Activated T-cell treated with anti-CD3 and anti-CD28 coated beads, Interleukin-2, amount 50 U/mL, for 48 hours (primary cell): ENCODE results near the gene KLRC4.
"Not testable (repeated sequence)": the region's sequence is repeated elsewhere in the genome, so short reads cannot be mapped to it uniquely, and the experiment has no call there.

ENCODE experiments used
- DNase-seq, 2 experiments: peaks; one replicate each; pipeline ENCODE4 v3.0.0-alpha.2; 2020

Gene KLRC4, protein sequence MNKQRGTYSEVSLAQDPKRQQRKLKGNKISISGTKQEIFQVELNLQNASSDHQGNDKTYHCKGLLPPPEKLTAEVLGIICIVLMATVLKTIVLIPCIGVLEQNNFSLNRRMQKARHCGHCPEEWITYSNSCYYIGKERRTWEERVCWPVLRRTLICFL

DNA sequence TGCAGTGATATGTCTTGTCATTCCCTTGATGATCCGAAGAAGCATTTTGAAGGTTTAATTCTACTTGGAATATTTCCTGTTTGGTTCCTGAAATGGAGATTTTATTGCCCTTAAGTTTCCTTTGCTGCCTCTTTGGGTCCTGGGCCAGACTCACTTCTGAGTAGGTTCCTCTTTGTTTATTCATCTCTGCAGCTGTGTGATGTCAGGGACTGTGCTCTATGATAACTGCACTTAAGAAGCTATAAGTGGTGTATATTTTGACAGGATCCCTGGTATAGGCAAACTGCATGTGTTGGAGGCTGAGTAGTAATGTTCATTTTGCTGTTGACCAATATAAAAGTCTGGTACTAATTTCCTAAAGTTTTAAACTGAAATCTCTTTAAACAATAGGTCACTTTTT, at the start of gene KLRC4:
Gene KLRC4, minus strand, starts transcription at position 366 of the 400 bp plus-strand sequence. Its CDS starts 182 bp downstream, at position 184.
- DNase-seq: no peak

DNA sequence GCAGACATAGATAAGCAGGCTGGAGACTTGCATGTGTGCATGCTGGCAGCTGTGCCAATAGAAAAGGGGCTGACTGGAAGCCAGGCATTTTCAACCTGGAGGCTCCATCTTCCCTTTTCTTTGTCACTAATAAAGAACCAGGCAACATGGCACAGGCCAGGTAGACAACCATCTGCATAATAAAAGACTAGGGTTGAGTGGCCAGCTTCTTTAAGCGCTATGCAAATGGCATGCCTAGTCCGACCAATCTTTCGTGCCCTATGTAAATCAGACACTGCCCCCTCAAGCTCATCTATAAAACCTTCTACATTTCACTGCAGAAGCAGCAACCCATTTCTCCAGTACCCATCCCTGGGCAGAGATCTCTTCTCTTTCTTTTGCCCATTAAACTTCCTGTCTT, 48.2 kb upstream of the KLRC4 start:
- no peak for DNase-seq

DNA sequence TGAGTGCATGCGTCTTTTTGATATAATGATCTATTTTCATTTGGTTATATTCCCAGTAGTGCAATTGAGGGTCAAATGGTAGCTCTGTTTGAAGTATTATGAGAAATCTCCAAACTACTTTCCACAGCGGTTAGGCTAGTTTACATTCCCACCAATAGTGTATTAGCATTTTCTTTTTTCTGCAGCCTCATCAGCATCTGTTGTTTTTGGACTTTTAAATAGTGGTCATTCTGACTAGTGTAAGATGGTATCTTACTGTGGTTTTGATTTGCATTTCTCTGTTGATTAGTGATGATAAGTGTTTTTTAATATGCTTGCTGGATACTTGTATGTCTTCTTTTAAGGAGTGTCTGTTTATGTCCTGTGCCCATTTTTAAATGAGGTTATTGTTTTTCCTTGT, 47.3 kb upstream of the KLRC4 start:
- DNase-seq: no peak

DNA sequence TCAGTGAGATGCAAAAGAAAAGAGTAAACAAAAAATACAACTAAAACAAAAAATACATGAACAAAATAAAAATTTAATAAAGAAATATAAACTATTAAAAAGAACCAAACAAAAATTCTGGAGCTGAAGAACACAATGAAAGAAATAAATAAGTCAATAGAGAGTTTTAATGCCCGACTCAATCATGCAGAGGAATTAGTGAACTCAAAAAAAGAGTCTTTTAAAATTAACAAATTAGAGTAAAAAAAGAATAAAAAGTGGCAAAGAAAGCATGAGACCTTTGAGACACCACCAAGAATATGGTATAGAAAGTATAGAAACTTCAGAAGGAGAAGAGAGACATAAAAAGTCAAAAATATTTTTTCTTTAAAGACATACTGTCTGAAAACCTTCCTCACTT, 46.2 kb upstream of the KLRC4 start:
- no peak for DNase-seq

DNA sequence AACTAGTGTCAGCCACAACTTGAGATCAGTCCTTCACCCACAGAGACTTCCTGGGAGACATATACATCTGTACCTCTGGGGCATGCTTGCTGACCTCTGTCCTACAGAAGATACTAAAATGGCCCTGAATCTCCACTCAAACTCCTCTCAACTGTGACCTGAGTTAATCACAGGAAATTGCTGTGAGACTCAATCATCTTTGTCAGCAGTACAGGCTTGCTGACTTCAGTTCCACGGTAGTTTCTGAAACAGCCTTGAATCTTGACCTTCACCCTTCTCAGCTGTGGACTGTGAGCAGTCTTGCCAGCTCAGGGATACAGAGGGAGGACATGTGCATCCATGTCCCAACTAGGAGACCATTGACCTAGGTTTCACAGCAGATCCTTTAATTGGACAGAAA, 45.0 kb upstream of the KLRC4 start:
- no peak for DNase-seq

DNA sequence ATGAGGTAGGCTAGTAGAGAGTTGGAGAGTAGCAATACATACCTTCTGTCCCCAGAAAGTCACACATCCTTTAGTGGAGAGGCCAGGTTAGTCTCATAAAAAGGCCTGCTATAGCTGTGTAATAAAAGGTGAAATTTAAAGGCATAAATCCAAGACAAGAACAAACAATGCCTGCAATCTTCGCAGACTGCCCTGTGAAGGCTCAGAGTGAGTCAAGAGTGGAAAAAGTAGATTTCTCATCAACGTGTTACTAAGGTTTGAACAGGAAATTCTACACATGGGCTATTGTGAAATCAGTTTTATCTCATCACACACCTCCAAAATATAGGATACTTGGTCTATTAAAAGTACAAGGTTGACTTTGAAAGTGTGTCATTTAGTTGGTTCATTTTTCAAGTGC, 43.6 kb upstream of the KLRC4 start, which contains the start of gene KLRC1:
Gene KLRC1, minus strand, starts transcription at position 222 of the 400 bp plus-strand sequence. CDS start 2,221 bp downstream, outside the sequence.
- no peak for DNase-seq

DNA sequence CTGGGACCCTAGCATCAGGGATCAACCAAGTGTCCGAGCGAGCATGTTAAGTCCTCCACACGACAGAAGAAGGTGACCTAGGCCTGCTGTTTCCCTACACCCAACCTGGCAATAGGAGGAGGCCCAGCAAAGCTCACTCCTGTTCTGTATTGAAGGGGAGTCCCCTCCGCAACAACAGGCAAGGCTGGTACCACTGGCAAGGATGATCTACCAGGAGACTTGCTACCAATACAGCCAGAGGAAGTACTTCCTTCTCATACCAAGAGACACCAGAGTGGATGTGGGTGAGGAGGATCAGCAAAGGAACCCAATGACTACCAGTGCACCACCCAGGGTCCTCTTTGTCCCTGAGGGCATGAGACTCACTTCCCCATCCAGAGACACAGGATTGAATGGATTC, 38.7 kb upstream of the KLRC4 start:
- DNase-seq: no peak

DNA sequence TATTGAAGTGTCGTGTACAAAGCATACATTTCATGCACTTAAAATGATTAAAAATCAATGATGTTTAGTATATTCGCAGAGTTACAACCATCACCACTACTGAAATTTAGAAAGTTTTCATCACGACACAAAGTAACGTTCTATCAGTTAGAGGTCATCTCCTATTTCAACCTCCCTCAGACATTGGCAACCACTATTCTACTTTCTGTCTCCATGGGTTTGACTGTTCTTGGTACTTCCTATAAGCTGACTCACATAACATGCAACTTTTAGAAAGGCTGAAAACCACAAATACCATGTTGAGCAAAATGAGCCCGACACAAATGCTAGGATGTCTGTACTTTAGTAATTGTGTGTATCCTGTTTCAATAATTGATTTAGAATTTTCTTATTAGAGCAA, 36.5 kb upstream of the KLRC4 start:
- not testable (repeated sequence) for DNase-seq

DNA sequence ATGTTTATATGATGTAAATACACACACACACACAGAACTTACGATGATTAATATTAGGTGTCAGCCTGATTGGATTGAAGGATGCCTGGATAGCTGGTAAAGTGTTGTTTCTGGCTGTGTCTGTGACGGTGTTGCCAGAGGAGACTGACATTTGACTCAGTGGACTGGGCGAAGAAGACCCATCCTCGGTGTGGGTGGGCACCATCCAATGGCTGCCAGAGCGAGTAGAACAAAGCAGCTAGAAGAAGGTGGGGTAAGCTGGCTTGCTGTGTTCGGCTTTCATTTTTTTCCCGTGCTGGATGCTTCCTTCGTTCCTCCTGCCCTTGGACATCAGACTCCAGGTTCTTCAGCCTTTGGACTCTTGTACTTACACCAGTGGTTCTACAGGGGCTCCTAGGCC, 31.6 kb upstream of the KLRC4 start:
- DNase-seq: not testable (repeated sequence)

DNA sequence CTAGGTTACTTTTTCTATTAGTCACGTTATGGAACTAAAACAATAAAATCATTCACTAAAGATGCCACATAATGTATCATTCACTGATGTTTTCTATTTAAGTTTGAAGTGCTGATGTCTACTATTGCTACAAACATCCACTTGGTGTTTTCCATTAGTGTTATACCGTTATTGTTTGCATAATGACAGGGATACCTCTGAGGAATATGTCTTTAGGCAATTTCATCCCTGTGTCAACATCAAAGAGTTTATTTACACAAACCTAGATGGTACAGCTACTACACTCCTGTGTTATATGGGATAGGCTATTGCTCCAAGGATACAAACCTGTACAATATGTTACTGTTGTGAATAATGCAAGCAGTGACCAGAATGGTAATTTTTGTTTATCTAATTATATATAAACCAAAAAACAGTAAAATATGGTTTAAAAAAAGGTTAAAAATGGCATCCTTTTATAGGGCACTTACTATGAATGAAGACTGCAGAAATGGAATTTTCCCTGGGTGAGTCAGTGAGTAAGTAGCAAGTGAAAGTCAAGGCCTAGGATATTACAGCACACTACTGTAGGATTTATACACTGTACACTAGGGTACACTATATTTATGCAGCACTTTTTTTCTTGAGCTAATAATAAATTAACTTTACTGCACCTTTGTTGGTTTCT, 30.2 kb upstream of the KLRC4 start:
- not testable (repeated sequence) for DNase-seq

DNA sequence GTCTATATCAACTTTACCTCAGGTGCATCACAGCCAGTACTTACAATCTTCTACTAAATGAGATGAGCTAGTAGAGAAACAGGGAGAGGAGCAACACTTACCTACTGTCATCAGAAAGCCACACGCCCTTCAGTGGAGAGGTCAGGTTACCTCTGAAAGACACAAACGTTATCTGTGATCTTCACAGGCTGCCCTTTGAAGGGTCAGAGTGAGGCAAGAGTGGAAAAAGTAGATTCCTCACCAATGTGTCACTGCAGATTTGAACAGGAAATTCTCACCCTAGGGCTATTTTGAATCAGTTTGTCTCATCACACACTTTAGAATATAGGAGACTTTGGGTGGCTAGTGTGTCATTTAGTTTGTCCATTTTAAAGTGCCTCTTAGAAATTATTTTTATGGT, 28.0 kb upstream of the KLRC4 start:
- not testable (repeated sequence) for DNase-seq

DNA sequence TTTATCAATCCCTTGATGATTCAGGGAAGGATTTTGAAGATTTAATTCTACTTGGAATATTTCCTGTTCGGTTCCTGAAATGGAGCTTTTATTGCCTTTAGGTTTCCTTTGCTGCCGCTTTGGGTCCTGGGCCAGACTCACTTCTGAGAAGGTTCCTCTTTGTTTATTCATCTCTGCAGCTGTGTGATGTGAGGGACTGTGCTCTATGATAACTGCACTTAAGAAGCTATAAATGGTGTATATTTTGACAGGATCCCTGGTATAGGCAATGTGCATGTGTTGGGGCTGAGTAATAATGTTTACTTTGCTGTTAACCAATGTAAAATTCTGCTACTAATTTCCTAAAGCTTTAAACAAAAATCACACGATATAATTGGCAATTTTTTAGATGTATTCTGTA, 26.3 kb upstream of the KLRC4 start, which contains the start of gene KLRC2:
Gene KLRC2, minus strand, starts transcription at position 195 of the 400 bp plus-strand sequence. Its CDS starts 24 bp downstream, at position 171.
- not testable (repeated sequence) for DNase-seq

DNA sequence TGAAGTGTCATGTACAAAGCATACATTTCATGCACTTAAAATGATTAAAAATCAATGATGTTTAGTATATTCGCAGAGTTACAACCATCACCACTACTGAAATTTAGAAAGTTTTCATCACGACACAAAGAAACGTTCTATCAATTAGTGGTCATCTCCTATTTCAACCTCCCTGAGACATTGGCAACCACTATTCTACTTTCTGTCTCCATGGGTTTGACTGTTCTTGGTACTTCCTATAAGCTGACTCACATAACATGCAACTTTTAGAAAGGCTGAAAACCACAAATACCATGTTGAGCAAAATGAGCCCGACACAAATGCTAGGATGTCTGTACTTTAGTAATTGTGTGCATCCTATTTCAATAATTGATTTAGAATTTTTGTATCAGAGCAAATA, 21.1 kb upstream of the KLRC4 start:
- not testable (repeated sequence) for DNase-seq

DNA sequence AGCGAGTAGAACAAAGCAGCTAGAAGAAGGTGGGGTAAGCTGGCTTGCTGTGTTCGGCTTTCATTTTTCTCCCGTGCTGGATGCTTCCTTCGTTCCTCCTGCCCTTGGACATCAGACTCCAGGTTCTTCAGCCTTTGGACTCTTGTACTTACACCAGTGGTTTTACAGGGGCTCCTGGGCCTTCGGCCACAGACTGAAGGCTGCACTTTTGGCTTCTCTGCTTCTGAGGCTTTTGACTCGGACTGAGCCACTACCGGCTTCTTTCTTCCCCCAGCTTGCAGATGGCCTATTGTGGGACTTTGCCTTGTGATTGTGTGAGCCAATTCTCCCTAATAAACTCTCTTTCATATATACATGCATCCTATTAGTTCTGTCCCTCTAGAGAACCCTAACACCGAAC, 16.4 kb upstream of the KLRC4 start:
- not testable (repeated sequence) for DNase-seq

DNA sequence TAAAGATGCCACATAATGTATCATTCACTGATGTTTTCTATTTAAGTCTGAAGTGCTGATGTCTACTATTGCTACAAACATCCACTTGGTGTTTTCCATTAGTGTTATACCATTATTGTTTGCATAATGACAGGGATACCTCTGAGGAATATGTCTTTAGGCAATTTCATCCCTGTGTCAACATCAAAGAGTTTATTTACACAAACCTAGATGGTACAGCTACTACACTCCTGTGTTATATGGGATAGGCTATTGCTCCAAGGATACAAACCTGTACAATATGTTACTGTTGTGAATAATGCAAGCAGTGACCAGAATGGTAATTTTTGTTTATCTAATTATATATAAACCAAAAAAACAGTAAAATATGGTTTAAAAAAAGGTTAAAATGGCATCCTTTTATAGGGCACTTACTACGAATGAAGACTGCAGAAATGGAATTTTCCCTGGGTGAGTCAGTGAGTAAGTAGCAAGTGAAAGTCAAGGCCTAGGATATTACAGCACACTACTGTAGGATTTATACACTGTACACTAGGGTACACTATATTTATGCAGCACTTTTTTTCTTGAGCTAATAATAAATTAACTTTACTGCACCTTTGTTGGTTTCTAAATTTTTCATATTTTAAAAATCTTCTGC, 14.8 kb upstream of the KLRC4 start:
- not testable (repeated sequence) for DNase-seq

DNA sequence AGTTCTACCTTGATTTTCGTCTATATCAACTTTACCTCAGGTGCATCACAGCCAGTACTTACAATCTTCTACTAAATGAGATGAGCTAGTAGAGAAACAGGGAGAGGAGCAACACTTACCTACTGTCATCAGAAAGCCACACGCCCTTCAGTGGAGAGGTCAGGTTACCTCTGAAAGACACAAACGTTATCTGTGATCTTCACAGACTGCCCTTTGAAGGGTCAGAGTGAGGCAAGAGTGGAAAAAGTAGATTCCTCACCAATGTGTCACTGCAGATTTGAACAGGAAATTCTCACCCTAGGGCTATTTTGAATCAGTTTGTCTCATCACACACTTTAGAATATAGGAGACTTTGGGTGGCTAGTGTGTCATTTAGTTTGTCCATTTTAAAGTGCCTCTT, 12.6 kb upstream of the KLRC4 start:
- DNase-seq: not testable (repeated sequence)

DNA sequence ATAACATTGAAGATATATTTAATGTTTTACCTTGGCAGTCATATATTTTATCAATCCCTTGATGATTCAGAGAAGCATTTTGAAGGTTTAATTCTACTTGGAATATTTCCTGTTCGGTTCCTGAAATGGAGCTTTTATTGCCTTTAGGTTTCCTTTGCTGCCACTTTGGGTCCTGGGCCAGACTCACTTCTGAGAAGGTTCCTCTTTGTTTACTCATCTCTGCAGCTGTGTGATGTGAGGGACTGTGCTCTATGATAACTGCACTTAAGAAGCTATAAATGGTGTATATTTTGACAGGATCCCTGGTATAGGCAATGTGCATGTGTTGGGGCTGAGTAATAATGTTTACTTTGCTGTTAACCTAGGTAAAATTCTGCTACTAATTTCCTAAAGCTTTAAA, 10.8 kb upstream of the KLRC4 start, which contains the start of gene KLRC3:
Gene KLRC3, minus strand, starts transcription at position 262 of the 400 bp plus-strand sequence. Its CDS starts 45 bp downstream, at position 217.
- not testable (repeated sequence) for DNase-seq

DNA sequence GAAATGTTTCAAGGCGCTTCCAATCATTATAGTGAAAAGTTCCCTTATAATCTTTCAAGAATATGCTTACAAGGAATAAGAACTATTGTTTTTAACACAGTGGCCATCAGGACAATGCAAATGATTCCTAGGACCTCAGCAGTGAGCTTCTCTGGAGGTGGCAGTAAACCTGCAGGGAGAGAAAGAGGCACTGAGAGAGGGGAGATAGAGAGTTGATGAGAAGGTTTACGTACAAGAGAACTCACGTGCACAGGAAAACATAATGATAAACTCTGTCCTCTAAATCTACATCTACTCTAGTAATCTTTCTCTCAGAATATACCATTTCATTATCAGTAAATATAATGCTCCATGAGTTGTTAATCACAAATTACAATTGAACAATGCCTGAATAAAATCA, 715 bp downstream of the KLRC4 start:
- no peak for DNase-seq

DNA sequence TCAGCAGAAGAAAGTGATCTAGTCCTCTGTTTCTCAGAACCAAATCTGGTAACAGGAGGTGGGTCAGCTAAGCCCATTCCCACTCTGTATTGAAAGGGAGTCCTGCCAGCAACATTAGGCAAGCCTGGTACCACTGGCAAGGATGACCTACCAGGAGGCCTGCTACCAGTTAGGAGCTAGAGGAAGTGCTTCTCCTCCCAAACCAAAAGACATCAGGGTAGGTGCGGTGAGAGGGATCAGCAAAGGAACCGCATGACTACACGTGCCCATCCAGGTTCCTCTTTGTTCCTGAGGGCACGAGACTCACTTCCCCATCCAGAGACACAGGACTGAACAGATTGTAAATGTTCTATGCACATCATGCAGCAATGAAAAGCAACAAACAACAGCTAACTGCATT, 2.8 kb downstream of the KLRC4 start:
- DNase-seq: no peak

DNA sequence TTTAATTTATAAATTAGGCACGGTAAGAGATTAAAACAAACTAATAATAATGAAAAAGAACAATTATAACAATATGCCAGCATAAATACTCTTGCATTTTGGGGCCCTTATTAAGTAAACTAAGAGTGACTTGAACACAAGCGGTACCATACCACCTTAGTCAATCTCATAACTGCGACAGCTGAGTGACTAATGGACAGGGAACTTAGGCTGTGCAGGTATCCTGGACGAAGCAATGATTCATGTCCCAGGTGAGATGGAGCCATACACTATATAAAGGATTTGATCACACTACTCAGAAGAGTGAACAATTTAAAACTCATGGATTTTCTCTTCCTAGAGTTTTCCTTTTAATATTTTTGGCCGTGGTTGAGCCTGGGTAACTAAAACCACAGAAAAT, 4.3 kb downstream of the KLRC4 start:
- no peak for DNase-seq

DNA sequence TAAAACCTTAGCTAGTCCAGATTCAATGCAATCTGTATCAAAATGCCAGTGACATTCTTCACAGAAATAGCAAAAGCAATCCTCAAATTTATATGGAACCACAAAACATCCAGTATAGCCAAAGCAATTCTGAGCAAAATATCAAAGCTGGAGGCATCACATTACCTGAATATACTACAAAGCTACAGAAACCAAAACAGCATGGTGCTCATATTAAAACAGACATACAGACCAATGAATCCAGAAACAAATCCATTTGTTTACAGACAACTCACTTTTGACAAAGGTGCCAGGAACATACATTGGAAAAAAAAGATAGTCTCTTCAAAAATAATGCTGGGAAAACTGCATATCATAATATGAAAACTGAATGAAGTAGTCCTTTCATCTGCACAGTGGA, 4.8 kb downstream of the KLRC4 start:
- no peak for DNase-seq

DNA sequence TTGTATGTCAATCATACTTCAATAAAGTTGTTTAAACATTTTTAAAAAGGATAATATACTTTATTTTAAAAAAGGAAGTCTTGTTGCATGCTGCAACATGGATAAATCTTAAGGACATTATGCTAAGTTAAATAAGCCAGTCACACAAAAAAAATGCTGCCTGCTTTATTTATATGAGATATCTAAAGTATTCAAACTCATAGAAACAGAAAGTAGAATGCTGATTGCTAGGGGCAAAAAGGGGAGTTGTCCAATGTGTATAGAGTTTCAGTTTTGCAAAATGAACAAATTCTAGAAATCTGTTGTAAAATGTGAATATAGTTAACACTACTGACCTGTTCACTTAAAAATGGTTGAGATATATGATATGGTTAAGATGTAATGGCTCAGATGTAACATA, 8.7 kb downstream of the KLRC4 start:
- DNase-seq: no peak

DNA sequence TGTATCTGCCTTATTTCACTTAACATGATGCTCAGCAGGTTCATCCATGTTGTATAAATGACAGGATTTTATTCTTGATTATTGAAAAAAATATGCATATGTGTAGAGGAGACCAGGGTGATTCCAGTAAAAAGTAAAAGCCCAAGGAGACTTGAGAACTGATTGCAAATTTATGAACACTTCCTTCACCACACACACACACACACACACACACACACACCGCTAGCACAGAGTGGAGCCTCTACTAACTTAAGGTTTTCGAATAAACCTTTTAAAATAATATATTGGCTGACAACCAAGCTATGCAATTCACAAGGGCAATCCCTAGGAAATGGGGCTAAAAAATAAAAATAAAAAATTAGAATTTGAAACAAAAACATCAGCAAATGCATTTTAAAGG, 11.4 kb downstream of the KLRC4 start:
- DNase-seq: no peak

DNA sequence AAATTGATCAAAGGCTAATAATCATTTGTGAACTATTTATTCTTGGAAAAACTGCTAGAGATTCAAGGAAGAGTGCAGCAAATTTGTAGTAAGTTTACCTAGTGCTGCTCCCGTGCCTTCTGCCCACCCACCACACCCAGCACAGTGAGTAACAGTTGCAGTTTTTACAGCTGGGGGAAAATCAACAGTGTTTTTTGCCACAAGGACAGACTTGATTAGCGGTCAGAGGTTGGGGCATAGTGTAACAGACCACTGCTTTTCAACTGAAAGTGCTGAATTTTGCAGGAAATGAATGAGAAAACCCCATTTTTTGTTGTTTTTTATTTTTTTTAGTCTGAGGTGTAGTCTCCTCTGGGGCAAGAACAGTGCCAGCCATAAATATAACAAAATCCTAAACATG, 12.3 kb downstream of the KLRC4 start:
- DNase-seq: no peak
